Body of pancreas (tissue), 4 donors: ENCODE results near the gene RAET1L. TPM values are rescaled to one million over a fixed set of nuclear protein-coding genes. Genes with fewer than 3 reads are reported as not detected.
"Not testable (repeated sequence)": the region's sequence is repeated elsewhere in the genome, so short reads cannot be mapped to it uniquely, and the experiment has no call there.

ENCODE experiments used
- ATAC-seq: fragments of 150-250 bp; one replicate; pipeline ENCODE4 v1.9.1; 2016
- DNase-seq, 4 donors: peaks; one replicate each; pipeline ENCODE4 v3.0.0-alpha.2; 2019
- H3K27ac ChIP-seq, 4 donors: fragments of 200-600 bp; sonication (generic); 1 replicate in 3 of 4; 2 replicates in 1 of 4; pipeline versions ENCODE4 v1.5.1 to v1.6.1; 2016 to 2019; ENCODE audit warnings: mild to moderate bottlenecking in 1 of 4, mixed read lengths in 1 of 4, moderate library complexity in 1 of 4
- H3K27me3 ChIP-seq, 2 donors: fragments of 200-600 bp; sonication (generic); one replicate each; pipeline ENCODE4 v1.6.0; 2016; ENCODE audit warnings: mild to moderate bottlenecking in 1 of 2
- H3K36me3 ChIP-seq, 2 donors: fragments of 200-600 bp; sonication (generic); replicated peaks in 1 of 2; 2 replicates each; pipeline ENCODE4 v1.5.1; 2016; ENCODE audit warnings: low read depth in 2 of 2; ENCODE audit not compliant: insufficient read depth in 1 of 2
- H3K4me1 ChIP-seq: fragments of 200-600 bp; sonication (generic); one replicate; pipeline ENCODE4 v1.6.0; 2016
- H3K4me3 ChIP-seq, 2 donors: fragments of 200-600 bp; sonication (generic); 1 replicate in 1 of 2; 2 replicates in 1 of 2; pipeline ENCODE4 v1.5.1; 2016 to 2019
- H3K9me3 ChIP-seq, 3 donors: fragments of 200-600 bp; sonication (generic); 1 replicate in 2 of 3; 2 replicates in 1 of 3; pipeline ENCODE4 v1.5.1; 2016
- CTCF ChIP-seq, 7 experiments: fragments of 450-650 bp in 4 of 7; fragments of 200-600 bp in 3 of 7; sonication (generic) in 3 of 7; IDR thresholded peaks; one replicate each; pipeline ENCODE4 v1.5.1; 2016 to 2019; ENCODE audit warnings: antibody characterized with exemption in 7 of 7
- POLR2A ChIP-seq, 3 donors: fragments of 450-650 bp; IDR thresholded peaks; one replicate each; pipeline ENCODE4 v1.6.1; 2016; ENCODE audit warnings: antibody characterized with exemption in 3 of 3, mild to moderate bottlenecking in 2 of 3
- WGBS, 2 donors: methylation state at CpG; one replicate each; pipeline ENCODE4 v1.1.5; 2017; 5-methylcytosine and 5-hydroxymethylcytosine counted together
- intact Hi-C: fragments of 100-400 bp; cut with DNase I; formaldehyde crosslinking; loops from one replicate; pipeline ENCODE4 v1.15.1; 2023
- total RNA-seq, 2 donors: library from RNA; depleted of rRNA; stranded (reverse); fragments of >200 nt; gene quantifications; one replicate each; pipeline ENCODE4 v1.1.0, GENCODE V29; 2016

The RAET1L gene
- total RNA-seq, 2 donors from 2014 or later = not detected

GRCh38 chr6:150028799-150029198 lies 3.5 kb upstream of the RAET1L start:
- no peak overlapping the region for H3K27ac ChIP-seq
- no peaks in the 10 kb centered on the region for H3K9me3 ChIP-seq
- intact Hi-C loops = no loop called here
- TF ChIP-seq POLR2A (IDR thresholded peaks at IDR 0.05) (no peak), CTCF (IDR thresholded peaks at IDR 0.05) (no peak)
- H3K4me1 ChIP-seq = peaks cover 12% of the 10 kb centered on the region
- WGBS, 2 donors = 57 to 68% methylated on average over 8 of the region's 8 CpGs
- peaks cover 0 to 16% of the 10 kb centered on the region in 2 donors for H3K27me3 ChIP-seq
- H3K36me3 ChIP-seq = no peaks in the 10 kb centered on the region
- ATAC-seq = no peak
- no peak overlapping the region for H3K4me3 ChIP-seq
- DNase-seq = no peak

GRCh38 chr6:150027806-150028565 lies 2.7 kb upstream of the RAET1L start:
- TF ChIP-seq POLR2A (IDR thresholded peaks at IDR 0.05) (no peak), CTCF (IDR thresholded peaks at IDR 0.05) (no peak)
- peaks cover 12% of the 10 kb centered on the region for H3K4me1 ChIP-seq
- H3K27ac ChIP-seq = no peak overlapping the region
- 75 to 81% methylated on average over 6 of the region's 6 CpGs for WGBS, 2 donors
- ATAC-seq = no peak
- no peak for DNase-seq
- H3K4me3 ChIP-seq = no peak overlapping the region
- intact Hi-C loops = no loop called here
- no peaks in the 10 kb centered on the region for H3K9me3 ChIP-seq
- peaks cover 0 to 16% of the 10 kb centered on the region in 2 donors for H3K27me3 ChIP-seq
- no peaks in the 10 kb centered on the region for H3K36me3 ChIP-seq

GRCh38 chr6:150026976-150027805 lies 1.9 kb upstream of the RAET1L start:
- ATAC-seq (no peak), DNase-seq (no peak)
- H3K4me1 ChIP-seq = peaks cover 12% of the 10 kb centered on the region
- intact Hi-C loops = no loop called here
- no peaks in the 10 kb centered on the region for H3K36me3 ChIP-seq
- H3K27ac ChIP-seq = no peak overlapping the region
- TF ChIP-seq CTCF (IDR thresholded peaks at IDR 0.05) (no peak), POLR2A (IDR thresholded peaks at IDR 0.05) (no peak)
- H3K9me3 ChIP-seq = no peaks in the 10 kb centered on the region
- 85 to 89% methylated on average over 8 to 9 of the region's 9 CpGs for WGBS, 2 donors
- peaks cover 0 to 16% of the 10 kb centered on the region in 2 donors for H3K27me3 ChIP-seq
- no peak overlapping the region for H3K4me3 ChIP-seq

GRCh38 chr6:150024646-150025155 lies 631 bp downstream of the RAET1L start:
- 48 to 55% methylated on average over 10 to 11 of the region's 11 CpGs for WGBS, 2 donors
- DNase-seq (no peak), ATAC-seq (no peak)
- Histone ChIP-seq H3K27ac (no peak overlapping the region), H3K4me1 (peaks cover 12% of the 10 kb centered on the region), H3K4me3 (no peak overlapping the region), H3K36me3 (no peaks in the 10 kb centered on the region), H3K9me3 (no peaks in the 10 kb centered on the region), H3K27me3 (peaks cover 0 to 16% of the 10 kb centered on the region in 2 donors)
- intact Hi-C loops = no loop called here
- TF ChIP-seq POLR2A (IDR thresholded peaks at IDR 0.05) = no peak
- TF ChIP-seq CTCF (IDR thresholded peaks at IDR 0.05) = no peak

- Histone ChIP-seq H3K27me3 (peaks cover 0 to 16% of the 10 kb centered on the region in 2 donors), H3K4me1 (peaks cover 12% of the 10 kb centered on the region)
- H3K27ac ChIP-seq, intact Hi-C loops, H3K4me3 ChIP-seq, H3K36me3 ChIP-seq, DNase-seq, H3K9me3 ChIP-seq, ATAC-seq: not testable (repeated sequence)
- 44 to 100% methylated on average over 1 to 2 of the region's 2 CpGs for WGBS, 2 donors
These were observed 1.3 kb downstream of the RAET1L start for GRCh38 chr6:150024021-150024420.

GRCh38 chr6:150021870-150022269 lies 3.5 kb downstream of the RAET1L start:
- H3K9me3 ChIP-seq, H3K27ac ChIP-seq, DNase-seq, intact Hi-C loops, ATAC-seq, H3K4me3 ChIP-seq, H3K36me3 ChIP-seq: not testable (repeated sequence)
- Histone ChIP-seq H3K27me3 (peaks cover 0 to 16% of the 10 kb centered on the region in 2 donors), H3K4me1 (peaks cover 12% of the 10 kb centered on the region)
- WGBS, 2 donors = 80 to 86% methylated on average over 1 to 2 of the region's 6 CpGs
